Stimulated activated CD4-positive, alpha-beta T cell treated with anti-CD3 and anti-CD28 coated beads, Interleukin-4, amount 100 ng/mL, for 48 hours (primary cell): Measurements from ENCODE around the gene MAP6.

ENCODE experiments used
- DNase-seq, 2 donors: peaks; one replicate each; pipeline ENCODE4 v3.0.0-alpha.2; 2020; ENCODE audit warnings: low read depth in 2 of 2

MAP6 gene

GRCh38 chr11:75553182-75553581 lies 115.7 kb downstream of the MAP6 start:
- no peak for DNase-seq

GRCh38 chr11:75549370-75549958 lies 119.4 kb downstream of the MAP6 start:
- DNase-seq = no peak

- DNase-seq = no peak
Measured at GRCh38 chr11:75548595-75549272, 120.1 kb downstream of the MAP6 start.

- no peak for DNase-seq
Measured at GRCh38 chr11:75547617-75548058, 121.2 kb downstream of the MAP6 start.

GRCh38 chr11:75547177-75547576 lies 121.7 kb downstream of the MAP6 start:
- DNase-seq = no peak

GRCh38 chr11:75543806-75544205 lies 125.0 kb downstream of the MAP6 start:
- DNase-seq = no peak

GRCh38 chr11:75542088-75542438 lies 126.8 kb downstream of the MAP6 start:
- DNase-seq = no peak

GRCh38 chr11:75541193-75542087 lies 127.4 kb downstream of the MAP6 start:
- no peak for DNase-seq

GRCh38 chr11:75539459-75540334 lies 129.1 kb downstream of the MAP6 start:
- no peak for DNase-seq

GRCh38 chr11:75538150-75538942 lies 130.5 kb downstream of the MAP6 start:
- DNase-seq = no peak

GRCh38 chr11:75537740-75538139 lies 131.1 kb downstream of the MAP6 start:
- DNase-seq = no peak
